Uterus (tissue), 2 donors: Measurements from ENCODE around the gene PMCH.
A peak's percentile ranks its signal among the peaks of the same experiment; 100 is the strongest.

ENCODE experiments used
- CTCF ChIP-seq, 4 experiments: fragments of 200-600 bp in 2 of 4; fragments of 450-650 bp in 2 of 4; sonication (generic) in 2 of 4; IDR thresholded peaks; one replicate each; pipeline ENCODE4 v1.5.1; 2016 to 2019; ENCODE audit warnings: antibody characterized with exemption in 4 of 4, mild to moderate bottlenecking in 2 of 4, moderate library complexity in 1 of 4
- POLR2A ChIP-seq, 2 donors: fragments of 450-650 bp; IDR thresholded peaks; one replicate each; pipeline ENCODE4 v1.6.1; 2016; ENCODE audit warnings: antibody characterized with exemption in 2 of 2, mild to moderate bottlenecking in 1 of 2, moderate library complexity in 1 of 2

- peak; percentile 46 to 62 (median 57) for TF ChIP-seq CTCF (IDR thresholded peaks at IDR 0.05)
- no peak for TF ChIP-seq POLR2A (IDR thresholded peaks at IDR 0.05)
These were observed 27.6 kb downstream of the PMCH start for GRCh38 chr12:102169922-102170621.
